Central memory CD8-positive, alpha-beta T cell (primary cell): ENCODE measurements around the gene UBE2U.

Experiments
- ATAC-seq: fragments of 150-1000 bp; cut with Tn5 transposase; replicated peaks from 2 replicates; pipeline ENCODE4 v1.10.0; 2022; ENCODE audit warnings: mild to moderate bottlenecking, moderate FRiP score, moderate number of reproducible peaks; ENCODE audit not compliant: poor library complexity, severe bottlenecking; ENCODE audit errors: extremely low read depth
- DNase-seq, 2 donors: peaks; one replicate each; pipeline ENCODE4 v3.0.0; 2021; ENCODE audit warnings: low spot score in 2 of 2
- H3K27ac Mint-ChIP-seq: one replicate; pipeline ENCODE4 v1.8.0; 2022; ENCODE audit warnings: low read depth, mild to moderate bottlenecking, moderate library complexity, mixed read lengths
- H3K27me3 Mint-ChIP-seq: one replicate; pipeline ENCODE4 v1.8.0; 2022; ENCODE audit warnings: mixed read lengths
- H3K36me3 Mint-ChIP-seq: one replicate; pipeline ENCODE4 v1.8.0; 2022; ENCODE audit warnings: mild to moderate bottlenecking, moderate library complexity, mixed read lengths; ENCODE audit not compliant: insufficient read depth
- H3K4me1 Mint-ChIP-seq: one replicate; pipeline ENCODE4 v1.8.0; 2022; ENCODE audit warnings: mixed read lengths
- H3K4me3 Mint-ChIP-seq: one replicate; pipeline ENCODE4 v1.8.0; 2022; ENCODE audit warnings: mild to moderate bottlenecking, moderate library complexity, mixed read lengths
- H3K9me3 Mint-ChIP-seq: one replicate; pipeline ENCODE4 v1.8.0; 2022; ENCODE audit warnings: mixed read lengths

UBE2U gene

GRCh38 chr1:64175639-64176038, 27.8 kb upstream of the UBE2U start:
- Mint-ChIP-seq H3K27me3 (peaks cover 71% of the 10 kb centered on the region), H3K4me1 (no peaks in the 10 kb centered on the region), H3K4me3 (no peak overlapping the region), H3K36me3 (no peaks in the 10 kb centered on the region), H3K27ac (no peak overlapping the region), H3K9me3 (no peaks in the 10 kb centered on the region)
- DNase-seq (no peak), ATAC-seq (no peak)

- H3K27me3 Mint-ChIP-seq: peaks cover 63% of the 10 kb centered on the region
- no peak overlapping the region for H3K4me3 Mint-ChIP-seq
- no peaks in the 10 kb centered on the region for H3K36me3 Mint-ChIP-seq
- H3K9me3 Mint-ChIP-seq: no peaks in the 10 kb centered on the region
- no peak overlapping the region for H3K27ac Mint-ChIP-seq
- no peaks in the 10 kb centered on the region for H3K4me1 Mint-ChIP-seq
- ATAC-seq: no peak
- DNase-seq: no peak
These were observed 26.8 kb upstream of the UBE2U start for GRCh38 chr1:64176659-64177058.

GRCh38 chr1:64179588-64179987, 23.8 kb upstream of the UBE2U start:
- no peak for ATAC-seq
- H3K36me3 Mint-ChIP-seq: no peaks in the 10 kb centered on the region
- DNase-seq: no peak
- H3K27ac Mint-ChIP-seq: no peak overlapping the region
- H3K27me3 Mint-ChIP-seq: peaks cover 55% of the 10 kb centered on the region
- no peaks in the 10 kb centered on the region for H3K9me3 Mint-ChIP-seq
- no peak overlapping the region for H3K4me3 Mint-ChIP-seq
- no peaks in the 10 kb centered on the region for H3K4me1 Mint-ChIP-seq

- no peaks in the 10 kb centered on the region for H3K9me3 Mint-ChIP-seq
- H3K4me3 Mint-ChIP-seq: no peak overlapping the region
- DNase-seq (no peak), ATAC-seq (no peak)
- H3K27me3 Mint-ChIP-seq: peaks cover 33% of the 10 kb centered on the region
- no peak overlapping the region for H3K27ac Mint-ChIP-seq
- no peaks in the 10 kb centered on the region for H3K36me3 Mint-ChIP-seq
- no peaks in the 10 kb centered on the region for H3K4me1 Mint-ChIP-seq
These were observed 21.2 kb upstream of the UBE2U start for GRCh38 chr1:64182207-64182606.

GRCh38 chr1:64183395-64184002, 19.9 kb upstream of the UBE2U start:
- Mint-ChIP-seq H3K4me3 (no peak overlapping the region), H3K27ac (no peak overlapping the region), H3K9me3 (no peaks in the 10 kb centered on the region), H3K27me3 (peaks cover 20% of the 10 kb centered on the region), H3K36me3 (no peaks in the 10 kb centered on the region), H3K4me1 (no peaks in the 10 kb centered on the region)
- ATAC-seq (no peak), DNase-seq (no peak)

DNA sequence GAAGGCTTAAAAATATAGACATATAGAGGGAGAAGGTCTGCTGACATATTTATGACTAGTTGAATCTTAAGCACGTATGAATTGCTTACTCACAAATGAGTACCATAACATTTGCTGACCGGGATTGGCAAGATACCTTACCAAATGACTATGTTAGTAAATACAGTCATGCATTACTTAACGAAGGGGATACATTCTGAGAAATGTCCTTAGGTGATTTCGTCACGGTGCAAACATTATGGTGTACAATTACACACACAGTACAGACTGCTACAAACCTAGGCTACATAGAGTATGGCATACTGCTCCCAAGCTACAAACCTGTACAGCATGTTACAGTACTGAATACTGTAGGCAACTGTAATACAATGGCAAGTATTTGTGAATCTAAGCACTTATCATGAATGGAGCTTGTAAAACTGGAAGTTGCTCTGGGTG, 19.4 kb upstream of the UBE2U start:
- no peak overlapping the region for H3K4me3 Mint-ChIP-seq
- no peaks in the 10 kb centered on the region for H3K4me1 Mint-ChIP-seq
- no peak for DNase-seq
- no peaks in the 10 kb centered on the region for H3K9me3 Mint-ChIP-seq
- no peak for ATAC-seq
- no peaks in the 10 kb centered on the region for H3K36me3 Mint-ChIP-seq
- H3K27me3 Mint-ChIP-seq: peaks cover 15% of the 10 kb centered on the region
- no peak overlapping the region for H3K27ac Mint-ChIP-seq

DNA sequence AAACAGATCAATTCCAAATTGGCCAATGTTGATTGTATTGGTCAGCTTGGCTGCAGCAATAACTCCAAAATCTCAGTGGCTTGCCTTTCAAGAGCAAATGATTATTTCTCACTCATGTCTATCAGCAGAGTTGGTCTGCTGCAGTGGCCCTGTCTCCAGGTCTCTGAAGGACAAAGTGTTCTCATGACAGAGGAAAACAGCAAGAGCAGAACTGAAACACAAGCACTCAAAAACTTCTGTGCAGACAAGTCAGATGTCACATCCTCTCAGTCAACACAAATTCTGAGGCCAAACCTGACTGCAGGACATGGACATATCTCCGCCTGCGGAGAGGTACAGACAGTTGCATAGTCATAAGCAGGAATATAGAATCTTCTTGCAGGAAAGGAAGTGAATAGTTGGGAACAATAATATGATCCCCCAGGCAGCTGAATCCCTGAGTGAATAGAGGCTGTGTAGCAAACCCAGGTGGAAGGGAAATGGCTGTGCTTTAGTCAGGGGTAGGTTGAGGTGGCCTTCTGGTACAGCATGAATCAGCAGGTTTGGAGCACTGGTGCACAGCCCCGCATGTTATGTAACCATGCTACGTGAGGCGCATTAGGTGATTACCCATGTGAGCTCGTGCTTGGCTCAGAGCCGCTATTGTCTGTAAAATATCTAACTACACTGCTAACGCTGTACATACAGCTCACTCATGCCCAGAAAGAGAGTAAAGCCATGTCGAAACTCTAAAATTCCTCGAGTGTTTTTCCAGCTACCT, 17.1 kb upstream of the UBE2U start:
- no peaks in the 10 kb centered on the region for H3K4me1 Mint-ChIP-seq
- no peak overlapping the region for H3K4me3 Mint-ChIP-seq
- ATAC-seq: no peak
- no peaks in the 10 kb centered on the region for H3K9me3 Mint-ChIP-seq
- no peak overlapping the region for H3K27ac Mint-ChIP-seq
- H3K27me3 Mint-ChIP-seq: peaks cover 12% of the 10 kb centered on the region
- no peak for DNase-seq
- no peaks in the 10 kb centered on the region for H3K36me3 Mint-ChIP-seq

- Mint-ChIP-seq H3K9me3 (no peaks in the 10 kb centered on the region), H3K4me1 (no peaks in the 10 kb centered on the region), H3K4me3 (no peak overlapping the region), H3K36me3 (no peaks in the 10 kb centered on the region), H3K27me3 (peaks cover 10% of the 10 kb centered on the region), H3K27ac (no peak overlapping the region)
- no peak for ATAC-seq
- DNase-seq: no peak
These were observed 16.5 kb upstream of the UBE2U start for GRCh38 chr1:64186898-64187280.

- DNase-seq: no peak
- H3K36me3 Mint-ChIP-seq: no peaks in the 10 kb centered on the region
- no peak for ATAC-seq
- H3K27me3 Mint-ChIP-seq: peaks cover 2% of the 10 kb centered on the region
- no peaks in the 10 kb centered on the region for H3K4me1 Mint-ChIP-seq
- H3K4me3 Mint-ChIP-seq: no peak overlapping the region
- no peak overlapping the region for H3K27ac Mint-ChIP-seq
- no peaks in the 10 kb centered on the region for H3K9me3 Mint-ChIP-seq
These were observed 15.8 kb upstream of the UBE2U start for GRCh38 chr1:64187646-64188045.

- no peak for ATAC-seq
- no peaks in the 10 kb centered on the region for H3K4me1 Mint-ChIP-seq
These were observed 11.1 kb upstream of the UBE2U start for GRCh38 chr1:64192290-64192689.

GRCh38 chr1:64194168-64195080, 9.0 kb upstream of the UBE2U start:
- H3K9me3 Mint-ChIP-seq: no peaks in the 10 kb centered on the region
- DNase-seq: no peak
- H3K27ac Mint-ChIP-seq: no peak overlapping the region
- H3K4me1 Mint-ChIP-seq: no peaks in the 10 kb centered on the region
- no peak for ATAC-seq
- H3K27me3 Mint-ChIP-seq: no peaks in the 10 kb centered on the region
- peaks cover 2% of the 10 kb centered on the region for H3K36me3 Mint-ChIP-seq
- no peak overlapping the region for H3K4me3 Mint-ChIP-seq

More at GRCh38 chr1:64192290-64192689, 11.1 kb upstream of the UBE2U start:
- Mint-ChIP-seq H3K36me3 (no peaks in the 10 kb centered on the region), H3K9me3 (no peaks in the 10 kb centered on the region), H3K27ac (no peak overlapping the region), H3K27me3 (no peaks in the 10 kb centered on the region), H3K4me3 (no peak overlapping the region)
- no peak for DNase-seq

DNA sequence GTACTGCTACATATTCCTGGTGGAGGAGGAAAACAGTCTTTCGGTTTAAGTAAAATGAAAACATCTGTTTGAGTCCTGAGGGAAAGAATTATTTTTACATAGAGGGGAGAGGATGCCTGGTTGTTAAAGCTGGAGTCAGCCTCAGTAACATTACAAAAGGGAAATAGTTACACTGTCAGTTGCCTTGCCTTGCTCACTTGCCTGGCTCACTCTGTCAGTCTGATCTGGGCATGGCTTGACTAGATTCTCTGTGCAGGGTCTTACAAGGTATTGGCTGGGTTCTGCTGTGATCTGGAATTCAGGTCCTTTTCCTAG, 8.4 kb upstream of the UBE2U start:
- no peak overlapping the region for H3K4me3 Mint-ChIP-seq
- no peak overlapping the region for H3K27ac Mint-ChIP-seq
- H3K9me3 Mint-ChIP-seq: no peaks in the 10 kb centered on the region
- no peaks in the 10 kb centered on the region for H3K27me3 Mint-ChIP-seq
- H3K36me3 Mint-ChIP-seq: peaks cover 2% of the 10 kb centered on the region
- no peaks in the 10 kb centered on the region for H3K4me1 Mint-ChIP-seq
- ATAC-seq (no peak), DNase-seq (no peak)
